NCI-H2196 treated with DMSO at 0.1 percent for 48 hours (cell line): ENCODE results near the gene PXK.

Experiments
- DNase-seq: peaks from one replicate; lab custom pipeline; 2025; ENCODE audit not compliant: unreplicated experiment; lab: John Stamatoyannopoulos, UW

PXK gene

DNA sequence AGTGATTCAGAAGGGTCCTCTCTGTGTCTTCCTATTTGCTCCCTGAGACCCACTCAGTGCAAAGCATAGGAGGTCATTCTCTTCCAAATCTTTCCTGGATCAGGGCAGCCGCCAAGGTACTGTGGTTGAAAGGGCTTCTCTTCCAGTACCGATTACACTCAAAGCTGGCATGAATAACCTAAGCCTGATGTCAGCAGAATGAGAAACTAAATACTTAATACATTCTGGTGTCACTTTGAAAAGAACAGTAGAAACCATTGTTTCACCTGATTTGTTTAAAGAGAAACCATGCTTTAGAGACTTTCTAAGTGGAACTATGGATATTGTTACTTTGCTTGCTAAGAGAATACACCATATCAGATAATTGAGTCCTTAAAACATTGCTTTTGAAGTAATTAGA lies 50.8 kb downstream of the PXK start:
- DNase-seq, result no peak

DNA sequence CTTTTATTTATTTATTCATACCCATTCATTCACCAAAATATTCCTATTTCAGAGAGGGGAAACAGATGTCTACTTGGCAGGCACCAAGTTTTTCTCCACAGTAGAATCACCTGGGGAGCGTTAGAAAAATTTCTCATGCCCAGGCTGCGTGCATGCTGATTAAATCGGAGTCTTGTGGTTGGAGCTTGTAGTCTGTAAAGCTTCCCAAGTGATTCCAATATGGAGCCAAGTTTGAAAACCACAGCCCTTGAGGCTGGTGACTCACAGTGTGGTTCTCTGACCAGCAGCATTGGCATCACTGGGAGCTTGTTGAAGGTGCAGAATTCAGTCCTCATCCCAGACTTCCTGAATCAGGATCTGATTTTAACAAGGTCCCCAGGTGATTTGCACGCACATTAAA lies 51.2 kb downstream of the PXK start:
- no peak for DNase-seq

DNA sequence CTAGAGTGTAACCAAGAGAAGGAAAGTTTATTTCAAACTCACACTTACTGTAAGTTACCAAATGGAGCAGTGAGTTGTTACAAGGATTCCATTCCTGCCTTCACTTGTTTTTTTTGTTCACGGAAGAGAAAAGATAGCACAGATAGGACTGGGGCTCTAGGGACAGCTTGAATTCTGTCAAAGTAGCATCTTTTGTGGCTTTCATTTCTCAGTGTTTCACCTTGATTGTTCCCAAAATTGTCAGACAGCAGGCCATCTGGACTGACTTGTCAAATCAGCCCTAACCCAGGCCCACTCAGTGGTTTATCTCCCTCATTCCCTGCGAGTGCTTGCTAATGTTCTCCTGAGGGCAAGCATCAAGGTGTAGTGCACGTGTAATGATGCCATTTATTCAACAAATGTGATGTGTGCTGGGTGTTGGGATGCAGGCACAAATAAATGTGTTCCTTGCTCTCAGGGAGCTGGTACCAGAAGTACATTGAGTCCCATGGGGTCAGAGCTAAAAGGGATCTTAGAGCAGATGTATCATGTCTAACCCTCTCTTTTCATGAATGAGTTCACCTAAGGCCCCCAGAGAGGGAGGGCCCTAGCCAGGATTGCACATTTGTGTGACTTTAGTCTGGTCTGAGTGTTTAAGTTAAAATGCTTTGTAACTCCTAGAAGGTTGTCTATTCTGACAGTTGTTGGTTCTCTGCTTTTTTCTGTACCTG lies 51.8 kb downstream of the PXK start:
- no peak for DNase-seq

DNA sequence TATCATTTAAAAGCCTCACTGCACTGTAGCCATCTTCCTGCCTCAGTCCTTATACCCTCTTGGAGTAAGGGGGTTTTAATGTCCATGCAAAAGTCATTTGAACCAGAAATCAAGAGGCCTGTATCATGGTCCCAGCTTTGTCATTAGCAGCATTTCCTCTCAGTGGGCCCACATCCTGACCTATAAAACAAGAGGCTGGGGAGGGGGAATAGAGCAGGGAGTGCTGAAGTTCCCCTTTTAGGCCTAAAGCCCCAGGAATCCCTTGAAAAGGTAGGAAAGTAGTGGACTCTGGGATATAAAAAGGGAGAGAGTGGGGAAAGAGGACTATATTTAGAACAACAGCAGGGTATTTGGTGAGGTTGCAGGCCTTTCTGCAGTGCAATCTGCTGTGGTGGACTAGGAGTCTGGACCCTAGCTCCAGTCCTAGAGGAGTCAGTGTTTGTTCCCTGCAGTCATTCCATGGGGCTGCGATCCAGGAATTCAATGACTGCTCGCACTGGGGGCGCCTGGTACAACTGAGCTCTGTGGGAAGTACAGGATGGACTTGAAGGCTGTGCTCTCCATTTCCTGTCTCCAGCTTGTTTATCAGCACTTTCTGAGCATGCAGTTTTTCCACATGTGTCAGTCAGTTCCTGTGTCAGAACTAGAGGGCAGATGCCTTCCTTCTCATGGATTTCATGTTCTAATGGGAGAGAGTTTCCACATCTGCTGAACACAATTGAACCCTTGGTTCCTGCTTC lies 54.1 kb downstream of the PXK start:
- no peak for DNase-seq

DNA sequence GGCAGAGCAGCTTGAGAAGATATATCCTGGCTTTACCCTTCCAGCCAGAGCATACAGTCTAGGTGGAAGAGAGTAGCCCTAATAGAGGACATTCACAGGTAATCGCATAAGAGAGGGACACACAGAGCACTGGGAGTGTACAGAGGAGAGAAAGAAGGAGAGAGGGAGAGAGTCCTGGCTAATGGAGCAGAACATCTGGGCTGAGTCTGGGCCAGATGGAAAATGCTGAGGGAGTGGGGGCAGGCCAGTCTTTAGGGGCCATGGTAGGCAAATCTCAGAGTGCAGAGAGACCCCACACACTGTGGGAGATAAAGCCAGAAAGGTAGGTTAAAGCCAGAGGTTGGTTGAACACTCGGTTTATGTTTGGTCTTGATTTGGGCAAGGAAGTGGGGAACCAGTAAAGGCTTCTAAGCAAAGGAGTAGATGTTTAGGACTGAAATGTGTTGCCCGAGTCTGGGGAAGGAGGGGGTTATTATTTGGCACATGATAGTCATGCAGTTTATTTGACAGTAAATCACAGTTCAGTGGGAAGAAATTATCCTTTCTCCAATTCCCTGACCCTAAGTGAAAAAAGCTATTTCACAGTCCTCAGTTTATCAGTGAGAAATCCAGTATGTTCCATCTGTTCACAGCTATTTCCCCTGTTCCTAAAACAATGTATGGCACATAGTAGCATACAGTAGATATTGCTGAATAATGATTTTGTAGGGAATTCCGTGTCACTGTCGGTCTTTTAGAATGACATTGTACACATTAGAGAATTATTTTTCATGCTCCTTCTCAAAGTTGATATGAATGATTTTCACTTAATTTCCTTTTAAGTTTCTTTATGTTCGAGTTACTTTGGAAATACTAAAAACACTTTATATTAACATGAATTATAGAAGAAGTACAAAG lies 55.2 kb downstream of the PXK start:
- DNase-seq, result no peak

DNA sequence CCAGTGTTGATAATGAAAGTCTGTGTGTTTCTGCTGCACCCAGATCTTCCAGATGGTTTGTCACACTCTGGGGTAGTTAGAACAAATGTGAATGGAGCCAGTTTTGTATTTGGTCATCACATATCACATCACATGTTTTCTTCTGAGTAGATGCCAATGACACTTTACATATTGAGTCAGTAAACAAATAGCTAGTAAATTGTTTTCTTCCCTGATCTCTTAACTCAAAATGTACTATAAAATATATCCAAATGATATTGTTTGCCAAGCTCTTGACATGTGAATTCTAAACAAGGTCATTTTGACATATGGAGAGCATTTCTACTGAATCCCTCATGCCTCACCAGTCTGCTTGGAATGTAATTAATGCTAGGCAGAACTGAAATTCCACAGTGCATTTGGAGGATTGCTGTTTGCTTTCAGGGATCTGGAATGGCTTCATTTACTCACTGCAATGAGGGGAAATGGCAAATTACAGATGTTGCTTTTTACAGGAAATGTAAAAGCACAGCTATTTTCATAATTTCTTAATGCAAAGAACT lies 55.9 kb downstream of the PXK start:
- no peak for DNase-seq

DNA sequence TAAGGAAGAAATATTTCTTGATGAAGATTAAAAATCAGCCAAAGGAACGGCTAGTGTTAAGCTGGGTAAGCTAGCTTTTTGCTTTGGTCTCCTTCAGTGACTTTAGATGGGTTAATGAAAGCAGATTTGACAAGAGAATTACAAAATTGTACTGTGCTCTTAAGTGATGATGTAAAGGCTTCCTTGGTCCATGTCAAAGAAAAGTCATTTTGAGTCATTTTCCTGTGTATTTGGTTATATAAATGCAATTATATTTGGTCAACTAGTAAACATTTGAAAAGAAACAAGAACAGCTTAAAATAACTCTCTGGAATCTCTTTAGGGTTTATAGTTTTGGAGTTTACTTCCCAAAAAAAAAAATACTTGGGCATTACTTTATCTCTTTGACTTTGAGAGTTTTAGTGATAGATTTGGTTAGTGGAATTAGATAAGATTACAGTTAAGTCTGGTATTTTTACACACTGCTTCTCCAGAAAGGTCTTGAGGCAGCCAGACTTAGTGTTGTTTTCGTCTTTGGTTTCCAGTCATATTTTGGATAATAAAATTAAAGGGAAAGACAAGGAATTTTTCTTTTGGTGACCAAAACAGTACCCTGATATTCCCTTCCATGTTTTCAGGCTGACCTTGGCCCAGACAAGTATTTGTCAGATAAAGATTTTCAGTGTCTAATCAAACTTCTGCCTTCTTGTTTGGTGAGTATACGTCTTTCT lies 58.6 kb downstream of the PXK start:
- no peak for DNase-seq

DNA sequence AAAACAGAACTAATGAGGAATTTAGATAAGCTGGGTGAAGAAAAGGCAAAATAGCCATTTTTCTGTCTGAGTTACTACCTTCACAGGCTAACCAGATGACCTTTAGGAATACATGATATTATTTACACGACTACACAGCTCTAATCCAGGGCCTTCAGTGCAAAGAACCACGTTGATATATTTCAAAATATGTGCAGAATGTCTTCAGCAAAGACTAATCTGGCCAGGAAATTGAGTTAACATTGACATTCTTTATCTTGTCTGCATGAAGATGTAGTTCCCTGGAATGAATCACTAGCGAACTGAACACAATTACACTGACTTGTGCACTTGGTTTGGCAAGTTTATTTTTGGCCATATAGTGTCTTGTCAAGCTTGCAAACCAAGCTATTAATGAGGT lies 59.5 kb downstream of the PXK start:
- DNase-seq, result no peak

DNA sequence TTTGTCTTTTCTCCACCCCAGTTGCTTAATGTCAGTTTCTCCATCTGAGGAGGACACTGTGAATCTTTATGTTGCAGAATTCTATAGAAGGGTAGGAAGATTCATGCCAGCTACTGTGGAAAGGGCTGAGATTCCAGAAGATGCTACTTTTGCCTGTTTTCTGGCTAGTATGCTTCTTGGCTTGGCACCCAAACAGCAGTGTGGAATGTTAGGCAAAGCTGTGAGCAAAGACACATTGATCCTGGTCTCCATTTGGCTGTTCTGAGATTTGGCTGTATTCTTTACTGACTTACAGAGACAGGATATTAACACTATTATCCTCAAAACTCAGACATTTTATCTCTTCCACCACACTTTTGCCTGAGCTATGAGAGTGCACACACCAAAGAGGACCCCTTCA lies 61.6 kb downstream of the PXK start:
- no peak for DNase-seq

DNA sequence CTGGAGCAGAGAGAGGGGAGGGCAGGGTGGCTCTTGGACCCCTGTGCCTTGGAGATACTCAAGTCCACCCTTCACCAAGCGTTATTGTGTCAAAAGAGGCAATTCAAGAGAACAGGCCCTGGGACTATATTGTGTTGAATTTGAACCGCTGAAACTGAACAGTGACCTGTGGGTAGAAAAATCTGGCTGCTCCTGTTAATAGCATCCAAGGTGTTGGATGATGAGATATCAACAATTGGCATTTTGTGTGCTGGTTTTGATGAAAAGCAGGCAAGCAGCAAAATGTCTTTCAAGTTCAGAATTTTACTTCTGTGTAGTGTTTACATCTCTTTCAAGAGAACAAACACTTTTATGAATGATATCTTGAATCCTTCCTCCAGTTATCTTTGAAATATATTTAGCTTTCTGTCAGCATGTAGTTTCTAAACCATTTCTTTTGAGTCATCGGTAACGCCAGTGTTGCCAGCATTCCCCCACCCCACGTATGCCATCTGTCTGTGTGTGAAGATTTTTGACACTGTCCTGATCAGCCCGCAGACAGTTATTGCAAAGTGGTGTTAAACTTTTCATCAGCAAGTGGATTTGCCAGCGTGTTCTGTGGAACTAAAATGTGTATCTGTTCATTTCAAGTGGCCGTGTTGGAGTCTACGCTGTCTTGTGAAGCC lies 66.1 kb downstream of the PXK start:
- no peak for DNase-seq

DNA sequence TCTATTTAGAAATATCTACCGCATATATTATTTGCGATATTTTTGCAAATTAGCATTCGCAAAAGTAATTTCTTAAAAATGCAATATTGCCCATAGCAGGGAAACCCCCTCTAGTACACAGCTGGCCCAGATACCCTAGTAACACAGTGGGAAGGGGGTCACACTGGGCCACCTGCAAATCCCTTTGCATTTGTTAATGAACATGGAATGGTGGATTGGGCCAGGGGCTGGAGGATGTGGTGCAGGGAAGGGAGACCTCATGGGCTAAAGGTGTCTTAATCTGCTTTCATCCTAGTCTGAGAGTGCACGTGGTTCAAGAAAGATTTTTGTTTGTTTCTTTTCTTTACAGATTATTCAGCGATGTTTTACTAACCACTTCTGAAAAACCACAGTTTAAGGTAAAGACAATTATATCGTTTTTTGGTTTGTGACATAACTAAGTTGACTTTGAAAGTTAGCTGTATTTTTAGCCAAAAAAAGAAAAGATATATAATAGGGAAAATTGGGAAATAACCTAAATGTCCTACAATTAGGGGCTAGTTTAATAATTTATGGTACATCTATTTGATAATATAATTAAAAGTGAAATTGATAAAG lies 70.9 kb downstream of the PXK start:
- DNase-seq, result no peak

DNA sequence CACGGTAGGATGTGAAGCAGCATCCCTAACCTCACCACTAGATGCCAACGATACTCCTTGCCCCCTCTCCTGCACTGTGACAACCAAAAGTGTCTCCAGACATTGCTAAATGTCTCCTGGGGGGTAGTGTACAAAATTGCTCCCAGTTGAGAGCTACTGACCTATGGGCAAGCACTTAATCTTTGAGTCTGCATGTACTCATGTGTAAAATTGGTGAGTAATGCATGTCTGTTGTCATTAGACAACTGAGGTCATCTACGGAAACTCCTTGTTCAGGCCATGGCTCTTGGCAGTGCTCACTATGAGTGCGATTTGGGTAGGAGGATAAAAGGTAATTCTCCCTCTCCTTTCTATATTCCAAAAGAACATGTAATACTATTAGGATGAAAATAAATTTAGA lies 71.7 kb downstream of the PXK start:
- DNase-seq, result no peak

DNA sequence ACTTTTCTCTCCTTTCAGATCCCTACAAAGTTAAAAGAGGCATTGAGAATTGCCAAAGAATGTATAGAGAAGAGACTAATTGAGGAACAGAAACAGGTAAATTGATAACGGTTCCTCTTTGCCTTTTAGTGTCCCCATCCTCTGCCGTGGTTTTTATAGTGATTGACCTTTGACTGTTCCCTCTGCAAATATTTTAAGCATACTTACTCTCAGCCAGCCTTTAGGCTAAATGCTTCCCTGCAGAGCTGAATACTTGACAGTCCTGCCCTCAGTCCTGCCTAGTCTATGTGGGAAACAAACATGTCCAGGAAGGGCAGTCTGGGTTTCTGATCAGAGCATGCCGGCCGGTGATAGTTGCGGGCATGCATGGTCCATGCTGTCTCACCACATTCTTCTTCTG lies 76.2 kb downstream of the PXK start:
- DNase-seq, result no peak

DNA sequence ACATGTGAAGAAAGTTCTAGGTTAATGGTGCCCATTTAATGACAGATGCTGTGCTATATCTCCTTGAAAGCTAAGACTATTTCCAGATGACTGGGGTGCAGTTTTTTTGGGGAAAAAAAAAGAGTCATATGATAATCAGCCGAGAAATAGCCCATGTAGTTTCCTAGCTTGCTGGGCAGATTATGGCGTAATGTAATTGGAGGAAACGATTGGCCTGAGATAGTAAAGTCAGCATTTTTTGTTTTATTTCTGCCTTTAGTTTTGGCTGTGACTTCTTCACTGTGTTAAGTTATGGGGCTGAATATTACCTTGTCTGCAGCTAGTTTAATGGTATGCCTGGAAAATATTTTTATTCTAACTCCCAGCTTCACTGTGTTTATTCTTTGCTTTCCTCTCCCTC lies 77.0 kb downstream of the PXK start:
- DNase-seq, result no peak

DNA sequence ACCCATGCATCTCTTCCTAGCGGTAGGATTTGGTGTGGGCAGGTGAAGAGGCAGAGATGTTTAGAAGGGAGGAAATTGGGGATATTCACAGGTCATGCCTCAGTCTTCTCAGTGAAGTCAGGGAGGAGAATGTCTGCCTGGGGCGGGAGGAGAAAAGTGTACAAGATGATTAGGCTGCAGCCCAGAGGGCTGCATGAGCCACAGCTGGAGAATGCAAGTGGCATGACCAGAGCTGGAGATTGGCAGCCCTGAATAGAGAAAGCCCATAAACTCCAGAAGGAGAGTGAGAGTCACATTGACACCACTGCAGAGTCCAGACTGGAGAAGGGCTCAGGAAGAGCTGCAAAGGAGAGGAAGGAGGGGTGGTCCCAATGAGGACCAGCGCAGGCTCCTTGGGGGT lies 78.3 kb downstream of the PXK start:
- no peak for DNase-seq

DNA sequence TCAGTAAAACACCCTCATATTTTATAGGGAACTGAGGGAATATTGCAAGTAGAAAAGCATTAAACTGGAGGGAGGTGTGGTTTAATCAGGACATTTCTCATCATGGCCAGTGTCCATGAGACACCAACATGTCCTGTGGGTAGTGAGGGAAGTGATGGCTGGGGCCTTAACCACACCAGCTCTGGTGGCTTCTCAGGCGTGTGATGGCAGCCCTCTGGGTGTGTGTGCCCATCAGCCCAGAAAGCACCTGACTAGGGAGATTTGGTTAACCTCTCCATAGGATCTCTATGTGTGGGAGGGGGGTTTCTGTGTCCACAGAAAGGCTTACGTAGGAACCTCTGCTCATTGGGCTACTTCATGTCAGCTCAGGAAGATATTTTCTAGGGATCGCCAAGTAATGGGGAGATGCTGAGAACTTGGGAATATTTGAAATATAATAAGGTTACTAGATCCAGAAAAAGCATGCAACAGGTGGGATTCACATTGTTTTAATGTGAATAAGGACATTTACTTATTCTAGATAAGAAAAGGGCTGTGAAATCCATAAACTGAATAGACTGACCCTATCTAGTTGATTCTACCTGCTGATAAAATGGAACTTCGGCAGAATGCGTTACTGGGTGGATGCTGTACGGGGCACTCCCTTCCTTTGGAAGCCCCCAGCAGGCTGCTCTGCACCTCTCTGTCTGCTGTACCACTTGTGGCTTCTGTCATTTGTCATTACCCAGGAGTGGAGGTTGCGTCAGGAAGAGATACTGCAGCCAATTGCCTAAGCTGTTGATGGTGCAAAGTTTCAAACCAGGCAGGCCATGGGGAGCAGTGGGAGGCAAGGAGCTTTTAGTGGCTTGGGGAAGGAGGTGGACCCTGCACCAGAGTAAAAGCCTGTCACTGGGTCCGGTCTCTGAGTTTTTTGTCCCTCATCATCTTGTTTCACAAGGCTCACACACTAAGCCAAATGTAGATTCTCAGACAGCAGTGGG lies 79.4 kb downstream of the PXK start:
- no peak for DNase-seq

DNA sequence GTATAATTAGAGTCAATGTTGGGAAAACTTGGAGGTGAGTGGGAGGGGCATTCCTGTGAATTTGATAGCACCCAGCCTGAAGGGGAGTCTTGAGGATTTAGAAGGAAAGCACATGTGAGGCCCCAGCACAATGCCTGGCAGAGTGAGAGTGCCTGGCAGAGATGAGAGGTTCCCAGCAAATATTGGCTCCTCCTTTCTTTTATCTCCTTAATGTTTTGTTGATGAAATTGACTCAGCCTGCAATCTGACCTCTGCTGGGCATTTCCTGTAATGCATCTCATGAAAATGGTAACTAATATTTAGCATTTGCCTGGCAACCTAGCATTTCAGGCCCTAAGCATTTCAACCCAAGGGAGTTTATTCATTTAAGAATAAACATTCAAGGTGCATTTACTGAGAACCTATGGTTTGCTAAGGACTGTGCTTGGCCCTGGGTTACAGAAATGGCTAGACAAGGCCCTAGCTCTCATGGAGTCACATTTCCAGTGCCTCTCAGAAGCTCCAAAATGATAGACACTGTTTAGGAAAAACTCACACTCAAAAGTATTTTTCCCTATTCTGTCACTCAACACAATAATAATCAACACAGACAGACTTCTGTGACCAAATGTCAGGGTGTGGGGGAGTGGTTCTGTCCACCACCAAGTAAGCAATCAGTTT lies 82.0 kb downstream of the PXK start:
- peak; percentile 5 for DNase-seq

DNA sequence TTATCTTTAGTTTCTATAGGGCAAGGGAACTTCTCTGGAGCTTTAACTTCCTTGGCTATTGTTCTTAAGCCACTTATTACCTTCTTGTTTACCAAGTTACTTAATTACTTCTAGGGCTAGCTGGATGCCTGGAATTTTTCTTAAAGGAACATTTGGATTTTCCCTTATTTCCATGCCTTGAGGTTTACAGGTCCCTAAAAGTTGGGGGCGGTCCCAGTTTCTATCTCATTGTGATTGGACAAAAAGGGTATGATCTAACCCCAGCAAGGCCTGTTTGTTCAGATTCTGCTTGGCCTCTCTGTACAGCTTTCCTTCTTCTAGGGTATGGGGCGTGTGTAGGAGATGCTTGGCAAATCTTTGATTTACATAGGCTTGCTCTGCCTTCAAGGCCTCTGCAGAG lies 83.5 kb downstream of the PXK start:
- no peak for DNase-seq
